SW 1271 (cell line): ENCODE data around the gene AGBL1.

Source experiments
- DNase-seq, 2 experiments: peaks; one replicate each; lab custom pipeline; 2025; lab: John Stamatoyannopoulos, UW

AGBL1 gene

DNA sequence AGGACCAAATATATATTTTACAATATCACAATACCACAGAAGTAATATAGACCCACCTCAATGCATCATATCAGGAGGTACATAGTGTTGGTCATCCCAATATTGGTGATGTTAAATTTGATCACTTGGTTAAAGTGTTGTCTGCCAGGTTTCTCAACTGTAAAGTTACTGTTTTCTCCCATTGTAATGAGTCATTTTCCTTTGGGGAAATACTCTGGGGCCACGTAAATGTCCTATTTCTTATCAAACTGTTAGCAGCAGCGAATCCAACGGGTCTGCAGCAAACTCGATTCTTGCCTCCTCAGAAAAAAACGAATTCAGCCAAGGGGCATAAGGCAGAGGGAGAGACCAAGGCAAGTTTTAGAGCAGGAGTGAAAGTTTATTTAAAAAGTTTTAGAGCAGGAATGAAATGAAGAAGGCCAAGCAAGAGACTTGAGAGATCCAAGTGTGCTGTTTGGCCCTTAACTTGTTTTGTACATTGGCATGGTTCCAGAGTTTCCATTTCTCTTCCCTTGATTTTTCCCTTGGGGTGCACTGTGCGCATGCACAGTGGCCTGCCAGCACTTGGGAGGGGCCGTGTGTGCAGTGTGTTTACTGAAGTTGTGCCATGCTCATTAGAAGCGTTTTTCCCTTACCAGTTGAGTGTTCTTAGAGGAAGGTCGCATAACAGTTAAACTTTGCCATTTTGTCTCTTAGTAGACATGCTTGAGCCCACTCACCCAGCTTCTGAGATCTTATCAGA is 512.5 kb downstream of the AGBL1 start:
- DNase-seq = no peak

DNA sequence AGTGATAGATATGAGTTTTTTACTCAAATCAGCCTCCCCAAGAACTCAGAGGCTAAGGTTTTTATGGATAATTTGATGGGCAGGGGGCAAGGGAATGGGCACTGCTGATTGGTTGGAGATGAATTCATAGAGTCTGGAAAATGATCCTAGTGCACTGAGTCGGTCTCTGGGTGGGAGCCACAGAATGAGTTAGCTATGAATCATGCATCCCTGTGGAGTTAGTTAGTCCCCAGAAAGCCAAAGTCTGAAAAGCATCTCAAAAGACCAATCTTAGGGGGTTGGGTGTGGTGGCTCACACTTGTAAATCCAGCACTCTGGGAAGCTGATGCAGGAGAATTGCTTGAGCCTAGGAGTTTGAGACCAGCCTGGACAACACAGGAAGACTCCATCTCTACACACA is 516.1 kb downstream of the AGBL1 start:
- DNase-seq = peak in 1 of 2 experiments; percentile 11

DNA sequence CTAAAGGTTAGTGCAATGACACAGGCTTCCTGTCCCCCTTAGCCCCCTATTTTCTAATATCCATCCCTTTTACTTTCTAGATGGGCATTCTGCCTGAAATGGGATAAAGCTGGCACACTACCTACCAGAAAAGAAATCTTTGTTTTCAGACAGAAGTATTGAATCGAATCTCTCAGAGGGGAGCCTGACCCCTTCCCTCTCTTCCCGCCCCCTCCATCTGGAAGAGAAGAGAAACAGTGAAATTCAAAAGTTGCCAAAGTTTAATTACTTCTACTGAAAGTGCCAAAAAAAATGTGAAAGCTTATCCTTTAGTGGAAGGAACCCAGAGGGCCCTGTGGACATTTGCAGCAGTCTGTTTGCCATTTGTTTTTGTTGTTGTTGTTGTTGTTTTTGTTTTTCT is 523.8 kb downstream of the AGBL1 start:
- no peak for DNase-seq

DNA sequence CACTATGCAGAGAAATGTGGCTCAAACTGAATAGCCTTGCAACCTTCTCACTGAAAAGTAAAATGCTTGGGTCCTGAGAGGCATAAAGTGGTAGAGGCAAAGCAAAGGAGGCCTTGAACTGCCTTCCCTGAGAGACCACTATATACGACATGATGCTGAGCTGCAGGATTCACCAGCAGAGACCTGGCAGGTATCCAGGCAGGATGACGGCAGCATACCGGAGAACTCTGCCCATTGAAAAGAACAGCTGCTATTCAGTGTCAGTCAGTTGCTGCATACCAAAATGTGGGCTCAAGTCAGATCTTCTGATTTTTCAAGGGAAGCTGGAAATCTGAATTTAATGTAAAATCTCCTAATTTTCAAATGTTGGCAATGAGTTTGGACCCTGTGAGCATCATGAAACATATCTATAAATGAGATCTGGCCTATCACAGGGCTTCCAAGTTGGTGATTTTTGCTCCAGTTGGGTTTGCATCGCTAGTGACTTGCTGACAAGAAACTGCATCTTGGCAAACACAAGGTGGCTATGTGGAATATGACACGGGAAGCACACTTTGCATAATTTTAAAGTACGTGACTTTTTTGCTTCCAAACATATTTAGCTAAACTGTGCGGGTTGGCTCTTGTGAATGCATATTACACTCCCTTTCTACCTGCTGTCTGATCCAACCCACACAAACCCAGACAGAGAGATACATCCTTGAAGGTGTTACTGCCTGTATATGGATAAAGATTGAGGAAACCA is 529.0 kb downstream of the AGBL1 start:
- no peak for DNase-seq

DNA sequence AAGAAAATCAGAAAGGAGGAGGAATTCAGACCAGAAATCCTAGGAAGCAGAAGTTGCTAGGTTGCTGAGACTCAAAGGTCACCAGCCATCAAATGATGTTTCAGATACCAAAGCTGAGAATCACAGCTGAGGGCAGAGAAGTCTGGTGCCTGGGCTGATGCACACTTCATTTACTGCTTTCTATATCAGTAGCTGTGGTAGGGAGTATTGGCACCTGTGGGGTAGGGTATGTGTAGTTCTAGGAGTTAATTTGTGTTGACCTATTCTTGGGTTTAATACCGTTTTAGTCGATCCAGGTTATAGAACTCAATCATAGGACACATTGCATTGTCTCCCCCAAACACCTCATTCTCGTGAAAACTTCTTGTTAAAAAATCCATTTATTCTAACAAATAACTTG is 529.6 kb downstream of the AGBL1 start:
- no peak for DNase-seq

DNA sequence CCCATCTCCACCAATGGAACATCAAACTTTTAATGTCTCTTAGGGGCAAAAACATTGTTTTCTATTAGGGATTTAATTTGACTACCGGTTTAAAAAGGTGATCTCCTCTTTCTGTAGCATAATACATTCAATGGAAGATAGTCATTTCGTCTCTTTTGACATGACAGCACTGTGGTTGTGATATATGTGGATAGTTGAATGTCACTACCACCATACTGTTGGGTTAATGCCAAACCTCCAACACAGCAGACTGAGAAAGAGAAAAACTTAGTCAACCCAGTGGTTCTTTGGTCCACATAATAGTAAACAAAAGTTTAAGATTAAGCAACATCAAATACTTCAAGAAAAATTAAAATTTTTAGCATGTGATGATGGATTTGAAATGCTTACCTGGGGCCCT is 530.4 kb downstream of the AGBL1 start:
- no peak for DNase-seq

DNA sequence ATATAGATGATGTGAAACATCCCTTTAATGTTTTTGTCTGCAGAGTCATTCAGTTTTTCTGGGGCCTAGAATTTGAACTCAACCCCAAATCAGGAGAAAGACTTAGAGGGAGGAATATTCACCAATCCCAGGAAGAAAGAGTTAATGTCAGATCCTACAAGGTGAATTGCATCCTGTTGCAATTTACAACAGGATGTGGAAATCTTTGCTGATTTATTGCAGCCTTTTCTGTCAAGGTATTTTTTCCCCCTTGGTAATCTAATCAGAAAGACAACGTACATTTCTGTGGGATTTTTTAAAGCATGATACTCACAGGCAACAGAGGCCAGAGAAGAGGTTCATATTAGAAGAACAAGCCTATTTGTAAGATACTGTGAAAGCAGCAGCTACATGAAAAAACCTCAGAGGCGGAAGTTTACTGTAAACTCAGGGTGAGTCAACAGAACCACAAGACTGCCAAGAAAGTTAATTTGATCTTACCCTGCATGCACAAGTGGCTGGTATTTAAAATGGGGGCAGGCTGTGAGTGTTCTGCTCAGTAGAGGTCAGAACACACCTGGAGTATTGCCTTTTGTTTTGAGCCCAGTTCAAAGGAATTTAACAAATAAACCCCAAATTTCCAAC is 531.9 kb downstream of the AGBL1 start:
- peak; percentile 14 to 85 for DNase-seq

DNA sequence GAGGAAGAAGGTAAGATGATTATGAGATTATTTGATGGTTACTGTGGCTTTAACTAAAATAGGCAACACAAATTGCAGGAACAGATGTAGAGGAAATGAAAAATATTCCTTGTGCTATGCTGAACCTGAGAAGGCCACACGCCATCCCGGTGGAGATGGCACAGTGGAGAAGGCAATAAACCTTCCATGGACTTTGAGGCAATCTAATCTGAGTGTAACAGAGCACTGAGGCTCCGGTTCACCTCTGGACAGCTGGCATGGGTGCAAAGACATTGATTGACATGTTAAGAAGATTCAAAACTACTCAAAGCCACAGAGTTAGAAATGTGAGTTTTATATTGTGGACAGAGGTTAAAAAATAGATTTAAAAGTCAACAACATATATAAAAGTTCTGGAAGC is 535.7 kb downstream of the AGBL1 start:
- DNase-seq = no peak

DNA sequence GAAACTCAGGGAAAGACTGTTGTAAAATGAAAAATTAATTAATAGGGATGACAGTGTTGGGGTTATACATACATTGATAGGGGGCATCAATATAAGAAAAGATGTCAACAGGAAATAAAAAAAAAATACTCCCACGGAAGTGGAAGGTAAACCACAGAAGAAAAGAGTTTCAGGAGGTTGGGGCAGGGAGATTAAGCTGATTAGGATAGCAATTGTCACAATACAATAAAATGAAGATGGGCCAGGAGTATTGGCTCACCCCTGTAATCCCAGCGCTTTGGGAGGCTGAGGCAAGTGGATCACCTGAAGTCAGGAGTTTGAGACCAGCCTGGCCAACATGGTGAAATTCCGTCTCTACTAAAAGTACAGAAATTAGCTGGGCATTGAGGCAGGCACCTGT is 536.1 kb downstream of the AGBL1 start:
- no peak for DNase-seq

DNA sequence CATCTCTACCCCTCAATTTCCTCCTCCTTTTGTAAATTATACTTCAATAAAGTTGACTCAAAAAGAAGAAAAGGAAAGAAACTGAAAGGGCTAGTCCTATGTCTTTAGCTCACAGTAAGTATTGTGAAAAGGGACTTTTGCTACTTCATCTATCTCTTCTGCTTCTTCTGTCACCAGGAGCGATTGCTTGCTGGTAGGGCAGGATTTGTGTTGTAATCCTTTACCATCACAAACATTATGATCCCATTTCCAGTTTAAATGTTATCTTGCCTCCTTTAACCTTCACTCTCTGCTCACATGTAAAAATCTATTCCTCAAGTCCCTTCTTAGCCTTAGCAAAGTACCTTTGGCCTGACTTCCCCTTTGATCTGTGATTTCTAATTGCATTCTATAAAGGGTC is 537.1 kb downstream of the AGBL1 start:
- no peak for DNase-seq

DNA sequence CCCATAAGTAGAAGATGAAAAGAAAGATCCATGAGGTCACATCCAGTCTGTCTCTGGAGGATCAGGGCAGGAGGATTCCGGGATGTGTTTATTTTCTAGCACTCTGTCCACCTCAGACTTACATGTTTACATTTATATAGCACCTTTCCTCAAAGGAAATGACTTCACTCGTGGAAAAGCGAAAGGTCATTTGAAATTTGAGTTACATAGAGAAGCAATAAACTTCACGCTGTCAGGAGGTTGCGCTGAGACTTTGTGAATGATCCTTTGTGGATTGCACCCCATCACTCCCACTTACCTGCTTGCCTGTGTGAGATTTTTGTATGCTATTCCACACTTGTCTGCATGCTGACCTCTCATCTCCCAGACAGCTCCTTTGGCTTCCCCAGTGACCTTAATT is 540.5 kb downstream of the AGBL1 start:
- DNase-seq = no peak

DNA sequence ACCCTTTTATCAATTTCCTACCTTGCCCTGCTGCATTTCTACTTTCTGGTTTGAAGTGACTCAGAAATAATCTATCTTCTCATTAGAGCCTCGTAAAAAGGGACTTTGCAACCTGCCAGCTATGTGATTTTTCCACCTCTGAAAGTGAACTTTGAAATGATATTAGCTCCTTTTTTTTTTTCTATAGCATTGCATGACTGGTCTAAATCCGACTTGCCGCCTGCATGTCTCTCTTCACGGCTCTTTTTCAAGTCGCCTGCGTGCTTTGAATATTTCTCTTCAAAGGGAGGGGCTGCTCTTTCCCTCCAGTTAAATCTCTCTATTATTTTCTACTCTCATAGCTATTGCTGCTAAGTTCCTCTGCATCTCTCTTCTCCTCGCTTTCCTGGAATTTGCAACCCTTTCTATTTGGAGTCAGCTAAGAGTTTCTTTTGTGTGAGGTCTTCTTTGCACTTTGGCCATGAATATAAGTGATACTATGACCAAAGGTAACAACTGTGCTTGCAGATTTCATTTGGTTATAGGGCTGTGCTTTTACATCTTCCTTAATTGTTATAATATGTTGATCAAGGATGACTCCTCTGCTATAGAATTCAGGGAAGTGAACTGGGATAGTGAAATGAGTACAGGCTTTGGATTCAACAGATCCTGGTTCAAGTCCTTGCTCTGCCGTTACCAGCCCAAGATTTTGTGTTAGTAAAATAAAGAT is 541.1 kb downstream of the AGBL1 start:
- DNase-seq = no peak

DNA sequence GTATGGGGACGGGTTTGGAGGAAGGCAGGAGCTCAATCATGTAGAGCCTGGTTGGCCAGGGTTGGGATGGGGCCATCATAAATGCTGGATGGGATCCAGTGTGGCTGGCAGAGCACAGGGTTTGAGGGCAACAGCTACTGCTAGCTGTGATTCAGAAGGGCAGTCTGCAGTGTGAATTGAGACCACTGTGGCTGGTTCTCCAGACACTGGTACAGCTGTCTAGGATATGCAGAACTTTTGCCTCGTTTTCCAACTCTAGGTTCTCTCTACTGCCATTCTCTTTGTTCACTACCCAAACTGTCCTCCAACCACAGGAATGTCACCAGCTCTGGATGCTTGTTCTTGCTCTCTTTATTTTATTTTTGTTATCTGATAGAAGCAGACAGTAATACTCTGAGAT is 543.6 kb downstream of the AGBL1 start:
- no peak for DNase-seq

DNA sequence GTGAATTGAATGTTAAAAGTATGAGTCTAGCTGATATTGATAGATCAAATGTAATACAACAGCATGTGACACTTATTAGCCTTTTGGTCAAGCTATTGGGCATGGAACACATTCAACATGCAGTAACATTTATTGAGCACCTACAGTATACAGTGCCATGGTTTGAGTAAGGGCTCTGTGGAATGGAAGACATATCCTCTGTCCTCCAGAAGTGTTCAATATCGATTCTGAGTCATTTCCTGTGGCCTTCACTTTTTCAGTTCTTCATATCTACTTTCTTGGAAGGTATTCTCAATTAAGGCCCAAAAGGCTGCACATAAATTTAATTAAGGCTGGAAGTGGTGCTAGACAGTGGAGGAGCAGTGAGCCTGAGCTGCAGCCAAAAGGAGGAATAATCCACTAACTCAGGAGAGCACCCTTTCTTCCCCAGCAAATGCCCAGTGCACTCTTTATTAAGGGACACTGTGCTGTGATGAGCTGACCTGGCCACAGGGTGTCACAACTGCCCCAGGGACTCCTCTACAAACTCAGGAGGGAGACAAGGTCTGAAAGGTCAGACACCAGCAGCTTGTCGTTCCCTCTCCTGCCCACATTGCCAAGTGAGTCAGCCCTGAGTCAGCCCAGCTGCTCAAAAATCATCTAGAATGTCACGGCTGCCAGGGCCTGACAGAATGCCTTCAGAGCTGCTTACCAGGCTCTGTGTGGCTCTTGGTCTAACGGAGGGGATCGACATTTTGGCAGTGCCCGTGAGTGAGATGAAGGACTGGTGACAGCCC is 544.8 kb downstream of the AGBL1 start:
- peak; percentile 97 to 99 for DNase-seq

DNA sequence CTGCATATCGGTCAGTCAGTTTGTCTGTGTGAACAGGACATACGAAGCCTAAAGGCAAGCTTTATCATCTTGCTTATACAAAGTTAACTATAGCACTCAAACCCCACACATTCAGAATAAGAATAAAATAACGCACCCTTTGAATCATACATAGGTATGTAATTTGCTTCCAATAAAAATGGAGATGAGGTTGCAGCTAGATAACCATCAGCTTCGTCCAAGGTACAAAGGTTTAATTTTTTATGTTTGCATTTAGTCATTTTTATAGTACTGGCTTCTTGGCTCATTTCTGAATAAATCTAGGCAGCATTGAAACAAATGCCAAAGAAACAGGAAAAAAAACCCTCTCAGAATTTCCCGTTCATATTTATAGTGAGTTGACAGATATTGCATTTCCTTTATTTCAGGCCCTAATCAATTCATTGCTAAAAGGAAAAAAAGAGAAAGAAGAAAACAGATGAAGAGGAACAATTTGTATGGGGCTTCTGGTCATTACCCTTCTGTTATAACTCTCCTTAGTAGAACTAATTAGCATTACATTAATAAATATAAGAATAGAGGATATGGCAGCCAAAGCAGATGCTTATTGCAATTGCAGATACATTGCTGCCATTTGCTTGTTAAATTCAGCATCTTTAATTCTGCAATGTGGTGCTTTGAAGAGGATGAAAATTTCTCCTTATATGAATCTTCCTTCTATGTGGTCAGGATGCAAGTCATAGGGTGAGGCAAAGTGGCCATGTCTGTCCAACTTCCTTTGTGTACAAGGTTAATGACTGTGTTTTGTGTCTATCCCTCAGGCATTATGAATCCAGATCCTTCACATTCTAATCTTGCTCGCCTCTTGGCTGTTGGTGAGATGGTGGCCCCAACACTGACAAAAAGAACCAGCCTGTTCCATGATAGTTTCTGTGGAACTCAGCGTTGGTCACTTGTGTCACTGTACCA is 550.0 kb downstream of the AGBL1 start:
- DNase-seq = no peak

DNA sequence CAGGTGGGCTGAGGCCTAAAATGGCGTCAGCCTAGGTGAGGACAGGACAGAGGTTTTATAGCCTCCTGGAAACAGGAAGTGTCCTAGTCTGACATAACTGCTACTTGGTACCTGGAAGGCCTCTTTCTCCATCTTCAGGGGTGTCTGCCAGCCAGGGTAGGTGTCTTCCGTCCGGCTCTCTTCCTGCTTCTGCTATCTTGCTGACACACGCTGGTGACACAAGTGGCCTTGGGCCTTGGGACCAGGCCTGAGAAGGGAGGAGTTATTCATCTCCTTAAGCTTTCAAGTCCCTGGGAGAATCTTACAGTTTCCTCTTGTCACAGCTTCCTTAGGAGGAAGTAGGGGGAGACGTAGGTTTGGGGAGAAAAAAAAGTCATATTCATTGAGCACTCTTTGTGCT is 551.3 kb downstream of the AGBL1 start:
- DNase-seq = no peak

DNA sequence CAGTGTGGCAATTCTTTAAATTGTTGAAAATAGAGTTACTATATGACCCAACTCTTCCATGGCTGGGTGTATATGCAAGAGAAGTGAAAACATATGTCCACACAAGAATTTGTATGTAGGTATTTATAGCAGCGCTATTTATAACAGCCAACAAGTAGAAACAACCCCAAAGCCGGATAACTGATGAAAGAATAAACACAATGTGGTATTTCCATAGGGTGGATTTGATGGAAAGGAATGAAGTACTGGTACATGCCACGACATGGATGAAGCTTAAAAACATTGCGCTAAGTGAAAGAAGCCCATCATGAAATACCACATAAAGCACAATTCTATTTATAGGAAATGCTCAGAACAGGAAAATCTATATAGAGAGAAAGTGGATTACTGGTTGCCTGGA is 554.5 kb downstream of the AGBL1 start:
- DNase-seq = no peak

DNA sequence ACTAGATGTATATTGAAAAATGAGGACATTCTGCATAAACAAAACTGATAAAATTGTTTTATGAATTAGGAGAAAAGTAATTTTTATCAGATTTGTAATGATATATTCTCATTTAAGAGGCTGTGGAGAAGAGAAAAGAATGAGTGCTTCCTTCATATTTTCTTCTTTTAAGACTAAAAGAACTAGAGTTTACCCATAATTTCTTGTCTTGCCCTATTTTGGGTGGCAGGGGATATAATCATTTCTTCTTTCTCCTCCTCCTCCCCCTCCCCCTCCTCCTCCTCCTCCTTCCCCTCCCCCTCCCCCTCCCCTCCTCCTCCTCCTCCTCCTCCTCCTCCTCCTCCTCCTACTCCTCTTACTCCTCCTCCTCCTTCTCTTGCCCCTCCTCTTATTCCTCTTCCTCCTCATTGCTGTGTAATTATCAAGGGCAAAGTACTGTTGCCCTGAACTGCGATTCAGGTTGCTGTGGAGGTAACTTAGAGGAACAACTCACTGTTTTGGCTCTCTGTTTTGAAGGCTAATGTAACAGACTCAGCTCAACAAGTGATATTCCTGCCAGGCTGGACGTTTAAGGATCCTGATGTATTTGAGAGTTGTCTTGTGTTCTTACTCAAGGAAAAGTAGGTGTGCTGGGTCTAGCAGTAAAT is 555.4 kb downstream of the AGBL1 start:
- no peak for DNase-seq

DNA sequence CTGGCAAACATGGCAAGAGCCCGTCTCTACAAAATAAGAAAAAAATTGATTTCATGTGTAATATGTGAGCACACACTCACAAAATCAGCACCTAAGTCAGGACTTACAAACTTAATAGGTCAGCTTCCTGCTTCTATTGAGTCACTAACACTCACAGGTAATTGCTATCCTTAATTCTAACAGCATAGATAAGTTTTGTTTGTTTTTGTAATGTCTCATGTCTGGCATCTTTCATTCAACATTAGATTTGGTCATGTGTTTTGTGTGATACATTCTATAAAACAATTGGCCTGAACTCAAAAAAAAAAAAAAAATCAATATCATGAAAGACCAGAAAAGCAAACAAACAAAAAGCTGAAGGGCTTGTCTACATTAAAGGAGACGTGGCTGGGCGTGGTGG is 564.7 kb downstream of the AGBL1 start:
- DNase-seq = no peak

DNA sequence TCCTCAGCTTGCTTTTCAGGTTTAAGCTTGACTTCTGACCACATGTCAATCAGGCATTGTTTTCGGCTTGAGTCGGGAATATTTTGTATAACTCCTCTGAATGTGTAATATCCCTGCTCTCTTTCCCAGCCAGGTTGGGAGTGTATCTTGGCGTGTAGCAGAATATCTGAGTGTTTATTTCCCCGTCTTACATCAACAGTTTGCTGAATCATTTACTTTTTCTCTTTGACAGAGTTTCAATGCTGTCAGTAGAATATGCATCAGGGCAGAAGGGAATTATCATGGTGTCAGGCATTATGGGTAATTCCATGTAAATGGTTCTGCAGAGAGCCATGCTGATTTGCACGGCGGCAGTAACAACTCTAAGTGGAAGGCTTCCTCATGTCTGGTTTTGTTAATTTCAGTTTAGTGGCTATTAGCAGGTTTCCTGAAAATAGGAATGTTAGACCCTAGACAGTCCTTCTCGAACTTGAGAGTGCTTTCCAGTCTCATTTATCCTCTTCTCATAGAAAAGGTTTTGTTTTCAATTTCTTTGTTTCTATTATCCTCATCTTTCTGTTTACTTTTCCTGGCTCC is 566.3 kb downstream of the AGBL1 start:
- DNase-seq = no peak
